Thyroid gland (tissue), 4 donors: ENCODE data around the gene MCAT.

Experiments used
- CTCF ChIP-seq, 6 experiments: fragments of 200-600 bp in 3 of 6; fragments of 450-650 bp in 3 of 6; sonication (generic) in 3 of 6; IDR thresholded peaks; one replicate each; pipeline ENCODE4 v1.5.1; 2016 to 2019; ENCODE audit warnings: antibody characterized with exemption in 6 of 6, mild to moderate bottlenecking in 2 of 6, inconsistent platforms in 1 of 6, moderate library complexity in 1 of 6
- POLR2A ChIP-seq, 2 donors: fragments of 450-650 bp; IDR thresholded peaks; one replicate each; pipeline ENCODE4 v1.6.1; 2017; ENCODE audit warnings: antibody characterized with exemption in 2 of 2, mild to moderate bottlenecking in 2 of 2, moderate library complexity in 1 of 2

- TF ChIP-seq CTCF (IDR thresholded peaks at IDR 0.05) (no peak), POLR2A (IDR thresholded peaks at IDR 0.05) (no peak)
Measured at GRCh38 chr22:43153899-43154298, 10.7 kb upstream of the MCAT start.
